Measurements from ENCODE around the gene PPP2R3A. TPM values are rescaled to one million over a fixed set of nuclear protein-coding genes. Genes with fewer than 3 reads are reported as not detected.
A peak's percentile ranks its signal among the peaks of the same experiment; 100 is the strongest.
"Not testable (repeated sequence)": the region's sequence is repeated elsewhere in the genome, so short reads cannot be mapped to it uniquely, and the experiment has no call there.

PPP2R3A gene
- total RNA-seq, 1 donor from 2014 or later, result 117 TPM

DNA sequence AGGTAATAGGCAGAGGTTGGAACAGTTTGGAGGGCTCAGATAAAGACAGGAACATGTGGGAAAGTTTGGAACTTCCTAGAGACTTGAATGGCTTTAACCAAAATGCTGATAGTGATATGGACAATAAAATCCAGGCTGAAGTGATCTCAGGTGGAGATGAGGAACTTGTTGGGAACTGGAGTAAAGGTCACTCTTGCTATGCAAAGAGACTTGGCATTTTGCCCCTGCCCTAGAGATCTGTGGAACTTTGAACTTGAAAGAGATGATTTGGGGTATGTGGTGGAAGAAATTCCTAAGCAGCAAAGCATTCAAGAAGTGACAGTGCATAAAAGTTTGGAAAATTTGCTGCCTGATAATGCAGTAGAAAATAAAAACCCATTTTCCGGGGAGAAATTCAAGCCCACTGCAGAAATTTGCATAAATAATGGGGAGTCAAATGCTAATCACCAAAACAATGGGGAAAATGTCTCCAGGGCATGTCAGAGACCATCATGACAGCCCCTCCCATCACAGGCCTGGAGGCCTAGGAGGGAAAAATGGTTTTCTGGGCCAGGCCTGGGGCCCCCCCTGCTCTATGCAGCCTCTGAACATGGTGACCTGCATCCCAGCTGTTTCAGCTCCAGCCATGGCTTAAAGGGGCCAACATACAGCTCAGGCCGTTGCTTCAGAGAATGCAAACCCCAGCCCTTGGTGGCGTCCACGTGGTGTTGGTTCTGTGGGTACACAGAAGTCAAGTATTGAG, 118.3 kb downstream of the PPP2R3A start:
- not testable (repeated sequence) for DNase-seq

DNA sequence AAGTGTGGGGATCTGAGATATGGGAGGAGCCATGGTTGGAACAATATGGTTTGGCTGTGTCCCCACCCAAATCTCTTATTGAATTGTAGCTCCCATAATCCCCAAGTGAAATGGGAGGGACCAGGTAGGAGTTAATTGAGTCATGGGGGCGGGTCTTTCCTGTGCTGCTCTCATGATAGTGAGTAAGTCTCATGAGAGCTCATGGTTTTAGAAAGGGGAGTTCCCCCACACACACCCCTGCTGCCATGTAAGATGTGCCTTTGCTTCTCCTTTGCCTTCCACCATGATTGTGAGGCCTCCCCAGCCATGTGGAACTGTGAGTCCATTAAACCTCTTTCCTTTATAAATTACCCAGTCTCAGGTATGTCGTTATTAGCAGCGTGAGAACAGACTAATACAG, 119.5 kb downstream of the PPP2R3A start:
- not testable (repeated sequence) for DNase-seq

GRCh38 chr3:136093771-136094170, 128.2 kb downstream of the PPP2R3A start:
- no peak for DNase-seq

- DNase-seq, result no peak
Observed at GRCh38 chr3:136105044-136105443, 139.5 kb downstream of the PPP2R3A start.

DNA sequence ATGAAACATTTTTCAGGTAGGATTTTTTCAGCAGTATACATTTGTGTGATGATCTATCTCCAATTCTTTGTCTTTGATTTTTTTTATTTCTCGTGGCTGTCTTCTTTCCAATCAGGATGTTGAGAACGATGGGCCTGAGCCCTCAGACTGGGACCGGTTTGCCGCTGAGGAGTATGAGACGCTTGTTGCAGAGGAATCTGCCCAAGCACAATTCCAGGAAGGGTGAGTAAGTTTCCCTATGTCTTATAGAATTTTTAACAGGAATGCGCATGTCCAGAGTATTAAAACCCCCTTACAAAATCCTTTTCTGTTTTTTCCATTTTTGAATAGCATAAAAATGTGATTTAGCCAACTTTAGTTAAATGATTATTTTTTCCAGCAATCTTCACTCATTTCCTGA, 140.6 kb downstream of the PPP2R3A start:
- no peak for DNase-seq

DNA sequence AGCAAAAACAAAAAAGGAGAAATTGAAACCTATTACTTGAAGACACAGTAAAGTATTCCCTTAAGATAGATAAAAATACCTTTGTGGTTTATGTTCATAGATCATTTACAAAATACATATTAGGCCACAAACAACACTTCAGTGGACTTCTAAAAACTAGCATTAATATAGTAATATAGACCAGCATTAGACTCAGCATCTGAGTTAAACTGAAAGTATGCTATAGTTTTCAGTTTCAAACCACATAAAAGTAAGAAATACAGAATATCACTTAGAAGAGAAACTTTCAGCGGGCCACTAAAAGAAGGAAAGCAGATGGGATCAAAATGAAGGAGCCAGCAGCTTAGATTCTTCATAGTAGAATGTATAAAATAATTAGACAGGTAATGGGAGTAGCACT, 144.0 kb downstream of the PPP2R3A start:
- DNase-seq, result no peak

DNA sequence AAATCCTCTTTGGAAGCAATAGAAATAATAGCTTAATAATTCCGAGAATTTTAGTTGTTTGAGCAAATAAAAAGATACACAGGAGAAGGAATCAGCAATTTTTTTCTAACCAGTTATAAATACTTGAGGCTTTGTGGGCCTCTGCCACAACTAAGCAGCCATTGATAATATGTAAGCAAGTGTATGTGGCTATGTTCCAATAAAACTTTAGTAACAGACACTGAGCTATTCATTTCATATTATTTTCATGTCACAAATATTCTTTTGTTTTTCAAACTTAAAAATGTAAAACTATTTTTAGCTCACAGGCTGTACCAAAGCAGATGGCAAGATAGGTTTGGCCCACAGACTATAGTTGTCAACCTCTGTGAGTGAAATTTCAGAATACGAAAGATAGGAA, 145.0 kb downstream of the PPP2R3A start:
- peak; percentile 12 for DNase-seq

GRCh38 chr3:136114421-136114820, 148.9 kb downstream of the PPP2R3A start:
- no peak for DNase-seq

DNA sequence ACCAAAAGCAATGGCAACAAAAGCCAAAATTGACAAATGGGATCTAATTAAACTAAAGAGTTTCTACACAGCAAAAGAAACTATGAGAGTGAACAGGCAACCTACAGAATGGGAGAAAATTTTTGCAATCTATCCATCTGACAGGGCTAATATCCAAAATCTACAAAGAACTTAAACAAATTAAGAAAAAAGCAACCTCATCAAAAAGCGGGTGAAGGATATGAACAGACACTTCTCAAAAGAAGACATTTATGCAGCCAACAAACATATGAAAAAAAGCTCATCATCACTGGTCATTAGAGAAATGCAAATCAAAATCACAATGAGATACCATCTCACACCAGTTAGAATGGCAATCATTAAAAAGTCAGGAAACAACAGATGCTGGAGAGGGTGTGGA, 153.8 kb downstream of the PPP2R3A start:
- DNase-seq, result not testable (repeated sequence)

- not testable (repeated sequence) for DNase-seq
Observed at GRCh38 chr3:136119783-136120182, 154.3 kb downstream of the PPP2R3A start.

DNA sequence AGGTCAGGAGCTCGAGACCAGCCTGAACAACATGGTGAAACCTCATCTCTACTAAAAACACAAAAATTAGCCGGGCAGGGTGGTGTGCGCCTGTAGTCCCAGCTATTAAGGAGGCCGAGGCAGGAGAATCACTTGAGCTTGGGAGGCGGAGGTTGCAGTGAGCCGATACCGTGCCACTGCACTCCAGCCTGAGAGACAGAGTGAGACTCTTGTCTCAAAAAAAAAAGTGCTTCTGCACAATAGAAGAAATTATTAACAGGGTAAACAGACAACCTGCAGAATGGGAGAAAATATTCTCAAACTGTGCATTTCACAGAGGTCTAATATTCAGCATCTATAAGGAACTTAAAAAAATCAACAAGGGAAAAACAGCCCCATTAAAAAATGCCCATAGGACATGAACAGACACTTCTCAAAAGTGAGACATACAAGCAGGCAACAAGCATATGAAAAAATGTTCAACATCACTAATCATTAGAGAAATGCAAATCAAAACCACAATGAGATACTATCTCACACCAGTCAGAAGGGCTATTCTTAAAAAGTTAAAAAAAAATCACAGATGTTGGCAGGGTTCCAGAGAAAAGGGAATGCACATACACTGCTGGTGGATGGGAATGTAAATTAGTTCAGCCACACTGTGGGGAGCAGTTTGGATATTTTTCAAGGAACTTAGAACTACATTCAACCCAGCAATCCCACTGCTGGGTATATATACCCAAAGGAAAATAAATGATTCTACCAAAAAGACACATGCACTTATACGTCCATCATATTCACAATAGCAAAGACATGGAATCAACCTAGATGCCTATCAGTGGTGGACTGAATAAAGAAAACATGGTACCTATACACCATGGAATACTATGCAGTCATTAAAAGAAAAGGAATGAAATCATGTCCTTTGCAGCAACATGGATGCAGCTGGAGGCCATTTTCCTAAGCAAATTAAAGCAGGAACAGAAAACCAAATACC, 155.1 kb downstream of the PPP2R3A start:
- peak; percentile 26 for DNase-seq

- DNase-seq, result no peak
Observed at GRCh38 chr3:136122006-136122405, 156.5 kb downstream of the PPP2R3A start.

DNA sequence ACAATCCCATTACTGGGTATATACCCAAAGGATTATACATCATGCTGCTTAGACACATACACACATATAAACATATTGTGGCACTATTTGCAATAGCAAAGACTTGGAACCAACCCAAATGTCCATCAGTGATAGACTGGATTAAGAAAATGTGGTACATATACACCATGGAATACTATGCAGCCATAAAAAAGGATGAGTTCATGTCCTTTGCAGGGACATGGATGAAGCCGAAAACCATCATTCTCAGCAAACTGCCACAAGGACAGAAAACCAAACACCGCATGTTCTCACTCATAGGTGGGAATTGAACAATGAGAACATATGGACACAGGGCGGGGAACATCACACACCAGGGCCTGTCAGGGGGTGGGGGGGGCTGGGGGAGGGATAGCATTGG, 166.1 kb downstream of the PPP2R3A start:
- not testable (repeated sequence) for DNase-seq

GRCh38 chr3:136134091-136134490, 168.6 kb downstream of the PPP2R3A start:
- DNase-seq, result no peak

GRCh38 chr3:136135039-136135802, 169.7 kb downstream of the PPP2R3A start:
- DNase-seq, result no peak

DNA sequence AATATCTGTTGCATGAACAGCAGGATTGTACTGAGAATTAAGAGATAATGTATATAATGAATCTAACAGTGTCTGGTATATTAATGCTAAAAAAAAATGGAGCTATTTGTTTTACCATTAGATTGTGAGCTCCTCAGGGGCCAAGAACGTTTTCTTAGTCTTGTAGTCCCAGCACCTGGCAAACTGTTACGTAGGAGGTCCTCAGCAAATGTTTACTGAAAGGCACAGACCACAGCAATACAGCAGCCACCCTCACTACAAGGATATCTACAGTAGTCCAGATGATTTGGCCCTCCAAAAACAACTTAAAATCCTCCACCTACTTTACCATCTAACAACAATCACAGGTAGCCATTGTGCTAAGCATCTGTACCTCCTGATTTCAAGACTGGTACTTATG, 170.9 kb downstream of the PPP2R3A start:
- no peak for DNase-seq

GRCh38 chr3:136141291-136141785, 175.8 kb downstream of the PPP2R3A start:
- no peak for DNase-seq

GRCh38 chr3:136141891-136142290, 176.4 kb downstream of the PPP2R3A start:
- no peak for DNase-seq

- peak; percentile 37 for DNase-seq
Observed at GRCh38 chr3:136142592-136142991, 177.1 kb downstream of the PPP2R3A start.

DNA sequence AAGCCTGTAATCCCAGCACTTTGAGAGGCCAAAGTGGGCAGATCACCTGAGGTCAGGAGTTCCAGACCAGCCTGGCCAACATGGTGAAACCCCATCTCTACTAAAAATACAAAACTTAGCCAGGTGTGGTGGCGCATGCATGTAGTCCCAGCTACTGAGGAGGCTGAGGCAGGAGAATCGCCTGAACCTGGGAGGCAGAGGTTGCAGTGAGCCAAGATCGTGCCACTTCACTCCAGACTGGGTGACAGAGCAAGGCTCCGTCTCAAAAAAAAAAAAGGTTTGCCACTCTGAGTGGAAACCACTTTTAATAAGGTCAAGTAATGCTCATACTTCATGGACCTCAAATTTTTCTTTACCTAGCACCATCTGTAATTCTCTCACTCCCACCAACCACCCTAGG, 178.9 kb downstream of the PPP2R3A start:
- DNase-seq, result not testable (repeated sequence)

DNA sequence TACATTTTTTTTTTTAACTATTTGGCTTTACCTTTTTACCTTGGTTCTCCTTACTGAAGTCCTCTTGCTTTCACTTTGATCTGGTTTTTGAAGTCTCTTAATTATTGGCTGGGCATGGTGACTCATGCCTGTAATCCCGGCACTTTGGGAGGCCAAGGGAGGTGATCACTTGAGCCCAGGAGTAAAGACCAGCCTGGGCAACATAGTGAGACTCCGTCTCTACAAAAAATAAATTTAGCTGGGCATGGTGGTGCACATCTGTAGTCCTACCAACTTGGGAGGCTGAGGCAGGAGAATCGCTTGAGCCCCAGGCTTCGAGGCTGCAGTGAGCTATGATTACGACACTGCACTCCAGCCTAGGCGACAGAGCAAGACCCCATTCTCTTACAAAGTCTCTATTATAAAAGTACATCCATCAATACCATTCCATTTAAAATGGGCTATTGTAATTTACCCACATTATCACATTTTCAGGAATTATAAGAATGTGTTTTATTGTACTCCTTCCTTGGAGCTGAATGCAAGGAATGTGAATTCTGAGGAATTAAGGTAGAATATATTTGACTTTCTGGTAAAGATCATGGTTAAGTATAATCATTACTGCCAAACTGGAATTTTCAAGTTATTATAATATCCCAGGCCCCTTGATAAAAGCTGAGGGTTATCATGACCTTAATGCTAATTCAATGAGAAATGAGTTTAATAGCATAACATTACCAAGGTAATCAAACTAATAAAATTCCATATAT, 181.6 kb downstream of the PPP2R3A start:
- no peak for DNase-seq

- no peak for DNase-seq
Observed at GRCh38 chr3:136149667-136150066, 184.1 kb downstream of the PPP2R3A start.

Data from tongue (tissue), 2 donors.